Left hindlimb (tissue), 1 donor: ENCODE data around the gene PPAN.

Source experiments
- DNase-seq: peaks from one replicate; pipeline ENCODE4 v3.0.0-alpha.2; 2018

Gene PPAN

GRCh38 chr19:10106100-10106936 is at the start of gene PPAN:
Gene PPAN (plus strand): TSS chr19:10106362. CDS start chr19:10106395, 33 bp downstream.
- DNase-seq: peak; percentile 98

- DNase-seq: no peak
Observed at GRCh38 chr19:10061717-10062310, 44.3 kb upstream of the PPAN start.

- DNase-seq: no peak
Observed at GRCh38 chr19:10068205-10068604, 38.0 kb upstream of the PPAN start.

- no peak for DNase-seq
Observed at GRCh38 chr19:10069046-10069445, 37.1 kb upstream of the PPAN start.

- DNase-seq: no peak
Observed at GRCh38 chr19:10070730-10071446, 35.3 kb upstream of the PPAN start.

- DNase-seq: no peak
Observed at GRCh38 chr19:10074153-10074552, 32.0 kb upstream of the PPAN start.

GRCh38 chr19:10076535-10076934 is 29.6 kb upstream of the PPAN start:
- no peak for DNase-seq

GRCh38 chr19:10078329-10078728 is 27.8 kb upstream of the PPAN start:
- no peak for DNase-seq

- no peak for DNase-seq
Observed at GRCh38 chr19:10079031-10079453, 27.1 kb upstream of the PPAN start.

- DNase-seq: no peak
Observed at GRCh38 chr19:10083911-10084310, 22.3 kb upstream of the PPAN start.

- DNase-seq: no peak
Observed at GRCh38 chr19:10084803-10085202, 21.4 kb upstream of the PPAN start.

- DNase-seq: peak; percentile 75
Observed at GRCh38 chr19:10085641-10086590, 20.2 kb upstream of the PPAN start, which contains the start of gene SHFL. Gene SHFL (plus strand): TSS chr19:10086317. CDS start chr19:10086428, 111 bp downstream.

GRCh38 chr19:10086591-10087192 is 19.5 kb upstream of the PPAN start:
- peak; percentile 46 for DNase-seq

GRCh38 chr19:10087296-10088061 is 18.7 kb upstream of the PPAN start:
- DNase-seq: no peak

- DNase-seq: no peak
Observed at GRCh38 chr19:10088949-10089554, 17.1 kb upstream of the PPAN start.

GRCh38 chr19:10089801-10090375 is 16.3 kb upstream of the PPAN start:
- no peak for DNase-seq

- no peak for DNase-seq
Observed at GRCh38 chr19:10091370-10091687, 14.8 kb upstream of the PPAN start.

GRCh38 chr19:10091895-10092641 is 14.1 kb upstream of the PPAN start:
- DNase-seq: no peak

- DNase-seq: no peak
Observed at GRCh38 chr19:10092648-10093294, 13.4 kb upstream of the PPAN start.
